Measurements from ENCODE around the gene MCF2L.

GRCh38 chr13:112975401-112975939 is 6.5 kb downstream of the MCF2L start:
- TF ChIP-seq CTCF (IDR thresholded peaks at IDR 0.05) (no peak), POLR2A (IDR thresholded peaks at IDR 0.05) (no peak)
